ENCODE data around the gene TEX13B. TPM values are rescaled to one million over a fixed set of nuclear protein-coding genes. Genes with fewer than 3 reads are reported as not detected.
"Not testable (repeated sequence)": the region's sequence is repeated elsewhere in the genome, so short reads cannot be mapped to it uniquely, and the experiment has no call there.

TEX13B gene
- total and polyA plus RNA-seq, 4 donors, result not detected

DNA sequence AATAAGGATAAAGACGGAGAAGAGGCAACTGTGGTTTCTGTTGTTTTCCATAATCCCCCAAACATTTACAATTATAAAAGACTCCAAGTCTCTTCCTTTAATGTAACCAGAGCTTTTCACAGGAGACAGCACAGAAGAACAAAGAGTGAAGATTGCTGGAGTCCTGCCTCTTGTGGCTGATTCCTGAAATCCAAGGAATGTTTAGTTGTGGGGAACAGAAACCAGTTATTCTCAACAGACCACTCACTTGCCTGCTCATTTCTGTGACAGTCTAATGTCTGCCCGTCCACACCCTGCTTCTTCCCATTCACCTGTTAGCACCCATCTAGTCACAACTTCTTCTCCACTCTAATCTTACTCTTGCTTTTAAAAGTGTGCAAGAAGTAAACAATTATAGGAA, 12.1 kb downstream of the TEX13B start:
- H3K27me3 ChIP-seq (ENCODE audit: control insufficient read depth in 4 of 4, insufficient read depth in 4 of 4, low read length in 3 of 4), result no peaks in the 10 kb centered on the region
- H3K4me1 ChIP-seq (ENCODE audit: control insufficient read depth in 4 of 4, insufficient read depth in 4 of 4, low read length in 3 of 4), result no peaks in the 10 kb centered on the region
- no peak for TF ChIP-seq EGR1 (IDR thresholded peaks at IDR 0.05; ENCODE audit: low read depth in 2 of 2)
- no peak for TF ChIP-seq GABPA (IDR thresholded peaks at IDR 0.05 in 1 of 2, conservative IDR thresholded peaks at IDR 0.05 in 1 of 2)
- no peak for TF ChIP-seq TAF1 (conservative IDR thresholded peaks at IDR 0.05)
- TF ChIP-seq NR2F2 (IDR thresholded peaks at IDR 0.05), result no peak
- no peak for TF ChIP-seq RXRA (IDR thresholded peaks at IDR 0.05)
- no peak for TF ChIP-seq RAD21 (IDR thresholded peaks at IDR 0.05)
- TF ChIP-seq ATF3 (IDR thresholded peaks at IDR 0.05), result no peak
- no peak for TF ChIP-seq CTCF (IDR thresholded peaks at IDR 0.05; ENCODE audit: low read depth, low read length, missing input control)
- TF ChIP-seq, protein P1, sequence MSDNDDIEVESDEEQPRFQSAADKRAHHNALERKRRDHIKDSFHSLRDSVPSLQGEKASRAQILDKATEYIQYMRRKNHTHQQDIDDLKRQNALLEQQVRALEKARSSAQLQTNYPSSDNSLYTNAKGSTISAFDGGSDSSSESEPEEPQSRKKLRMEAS (IDR thresholded peaks at IDR 0.05), result no peak
- no peak for TF ChIP-seq SP1 (IDR thresholded peaks at IDR 0.05)
- DNase-seq (ENCODE audit: low spot score), result no peak
- no peaks in the 10 kb centered on the region for H3K9me3 ChIP-seq (ENCODE audit: control insufficient read depth in 4 of 4, low read length in 3 of 4)
- H3K27ac ChIP-seq (ENCODE audit: low read depth in 1 of 2, low read length in 2 of 2), result no peak overlapping the region
- 69% methylated on average over 2 of the region's 2 CpGs for WGBS
- no peak overlapping the region for H3K4me3 ChIP-seq (ENCODE audit: low read depth in 1 of 3, low read length in 3 of 3)
- H3K9ac ChIP-seq (ENCODE audit: low read depth in 1 of 2, low read length in 2 of 2), result no peak overlapping the region
- no peaks in the 10 kb centered on the region for H3K36me3 ChIP-seq (ENCODE audit: control insufficient read depth in 4 of 4, insufficient read depth in 3 of 4, low read depth in 1 of 4, low read length in 3 of 4)

DNA sequence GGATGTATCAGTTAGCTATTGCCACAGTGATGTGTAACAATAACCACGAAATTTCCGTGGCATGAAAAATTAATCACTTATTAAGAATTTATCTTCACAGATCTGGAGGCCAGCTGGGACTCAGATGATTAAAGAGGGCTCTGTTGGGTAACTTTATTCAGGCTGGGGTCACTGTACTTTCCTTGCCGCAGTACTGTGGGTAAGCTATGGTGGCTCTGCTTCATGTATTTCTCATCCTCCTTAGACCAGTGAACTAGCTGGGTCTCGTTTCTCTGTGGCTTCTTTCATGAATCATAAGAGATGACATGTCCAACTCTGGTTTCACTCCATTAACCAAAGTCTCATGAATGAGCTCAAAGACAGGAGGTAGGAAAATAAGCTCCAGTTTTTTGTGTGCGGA, 13.5 kb downstream of the TEX13B start:
- WGBS, result 85% methylated on average over 5 of the region's 5 CpGs
- TF ChIP-seq, protein P1 (IDR thresholded peaks at IDR 0.05), result no peak
- TF ChIP-seq RAD21 (IDR thresholded peaks at IDR 0.05) (no peak), FOXA2 (IDR thresholded peaks at IDR 0.05) (no peak), EGR1 (IDR thresholded peaks at IDR 0.05; ENCODE audit: low read depth in 2 of 2) (no peak), CTCF (IDR thresholded peaks at IDR 0.05; ENCODE audit: low read depth, low read length, missing input control) (no peak), ATF3 (IDR thresholded peaks at IDR 0.05) (no peak), GABPA (IDR thresholded peaks at IDR 0.05 in 1 of 2, conservative IDR thresholded peaks at IDR 0.05 in 1 of 2) (no peak), FOXA1 (IDR thresholded peaks at IDR 0.05) (no peak), NR2F2 (IDR thresholded peaks at IDR 0.05) (no peak), ZBTB33 (IDR thresholded peaks at IDR 0.05) (no peak), SP1 (IDR thresholded peaks at IDR 0.05) (no peak), YY1 (IDR thresholded peaks at IDR 0.05) (no peak), HNF4G (IDR thresholded peaks at IDR 0.05) (no peak), RXRA (IDR thresholded peaks at IDR 0.05) (no peak), JUND (IDR thresholded peaks at IDR 0.05) (no peak)
- TF ChIP-seq, protein P2, sequence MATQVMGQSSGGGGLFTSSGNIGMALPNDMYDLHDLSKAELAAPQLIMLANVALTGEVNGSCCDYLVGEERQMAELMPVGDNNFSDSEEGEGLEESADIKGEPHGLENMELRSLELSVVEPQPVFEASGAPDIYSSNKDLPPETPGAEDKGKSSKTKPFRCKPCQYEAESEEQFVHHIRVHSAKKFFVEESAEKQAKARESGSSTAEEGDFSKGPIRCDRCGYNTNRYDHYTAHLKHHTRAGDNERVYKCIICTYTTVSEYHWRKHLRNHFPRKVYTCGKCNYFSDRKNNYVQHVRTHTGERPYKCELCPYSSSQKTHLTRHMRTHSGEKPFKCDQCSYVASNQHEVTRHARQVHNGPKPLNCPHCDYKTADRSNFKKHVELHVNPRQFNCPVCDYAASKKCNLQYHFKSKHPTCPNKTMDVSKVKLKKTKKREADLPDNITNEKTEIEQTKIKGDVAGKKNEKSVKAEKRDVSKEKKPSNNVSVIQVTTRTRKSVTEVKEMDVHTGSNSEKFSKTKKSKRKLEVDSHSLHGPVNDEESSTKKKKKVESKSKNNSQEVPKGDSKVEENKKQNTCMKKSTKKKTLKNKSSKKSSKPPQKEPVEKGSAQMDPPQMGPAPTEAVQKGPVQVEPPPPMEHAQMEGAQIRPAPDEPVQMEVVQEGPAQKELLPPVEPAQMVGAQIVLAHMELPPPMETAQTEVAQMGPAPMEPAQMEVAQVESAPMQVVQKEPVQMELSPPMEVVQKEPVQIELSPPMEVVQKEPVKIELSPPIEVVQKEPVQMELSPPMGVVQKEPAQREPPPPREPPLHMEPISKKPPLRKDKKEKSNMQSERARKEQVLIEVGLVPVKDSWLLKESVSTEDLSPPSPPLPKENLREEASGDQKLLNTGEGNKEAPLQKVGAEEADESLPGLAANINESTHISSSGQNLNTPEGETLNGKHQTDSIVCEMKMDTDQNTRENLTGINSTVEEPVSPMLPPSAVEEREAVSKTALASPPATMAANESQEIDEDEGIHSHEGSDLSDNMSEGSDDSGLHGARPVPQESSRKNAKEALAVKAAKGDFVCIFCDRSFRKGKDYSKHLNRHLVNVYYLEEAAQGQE (IDR thresholded peaks at IDR 0.05), result no peak
- H3K9me3 ChIP-seq (ENCODE audit: control insufficient read depth in 4 of 4, low read length in 3 of 4), result no peaks in the 10 kb centered on the region
- H3K27me3 ChIP-seq (ENCODE audit: control insufficient read depth in 4 of 4, insufficient read depth in 4 of 4, low read length in 3 of 4), result no peaks in the 10 kb centered on the region
- H3K36me3 ChIP-seq (ENCODE audit: control insufficient read depth in 4 of 4, insufficient read depth in 3 of 4, low read depth in 1 of 4, low read length in 3 of 4), result no peaks in the 10 kb centered on the region
- no peak overlapping the region for H3K9ac ChIP-seq (ENCODE audit: low read depth in 1 of 2, low read length in 2 of 2)
- H3K27ac ChIP-seq (ENCODE audit: low read depth in 1 of 2, low read length in 2 of 2), result no peak overlapping the region
- no peak overlapping the region for H3K4me3 ChIP-seq (ENCODE audit: low read depth in 1 of 3, low read length in 3 of 3)
- H3K4me1 ChIP-seq (ENCODE audit: control insufficient read depth in 4 of 4, insufficient read depth in 4 of 4, low read length in 3 of 4), result no peaks in the 10 kb centered on the region
- no peak for DNase-seq (ENCODE audit: low spot score)

GRCh38 chrX:107955337-107955736, 26.8 kb downstream of the TEX13B start:
- not testable (repeated sequence) for H3K4me3 ChIP-seq (ENCODE audit: low read depth in 1 of 3, low read length in 3 of 3); H3K9me3 ChIP-seq (ENCODE audit: control insufficient read depth in 4 of 4, low read length in 3 of 4); H3K27me3 ChIP-seq (ENCODE audit: control insufficient read depth in 4 of 4, insufficient read depth in 4 of 4, low read length in 3 of 4); H3K36me3 ChIP-seq (ENCODE audit: control insufficient read depth in 4 of 4, insufficient read depth in 3 of 4, low read depth in 1 of 4, low read length in 3 of 4); H3K4me1 ChIP-seq (ENCODE audit: control insufficient read depth in 4 of 4, insufficient read depth in 4 of 4, low read length in 3 of 4); H3K27ac ChIP-seq (ENCODE audit: low read depth in 1 of 2, low read length in 2 of 2); DNase-seq (ENCODE audit: low spot score); H3K9ac ChIP-seq (ENCODE audit: low read depth in 1 of 2, low read length in 2 of 2)

Data from liver (tissue), 9 donors.